ENCODE results near the gene G6PD.

The G6PD gene

DNA sequence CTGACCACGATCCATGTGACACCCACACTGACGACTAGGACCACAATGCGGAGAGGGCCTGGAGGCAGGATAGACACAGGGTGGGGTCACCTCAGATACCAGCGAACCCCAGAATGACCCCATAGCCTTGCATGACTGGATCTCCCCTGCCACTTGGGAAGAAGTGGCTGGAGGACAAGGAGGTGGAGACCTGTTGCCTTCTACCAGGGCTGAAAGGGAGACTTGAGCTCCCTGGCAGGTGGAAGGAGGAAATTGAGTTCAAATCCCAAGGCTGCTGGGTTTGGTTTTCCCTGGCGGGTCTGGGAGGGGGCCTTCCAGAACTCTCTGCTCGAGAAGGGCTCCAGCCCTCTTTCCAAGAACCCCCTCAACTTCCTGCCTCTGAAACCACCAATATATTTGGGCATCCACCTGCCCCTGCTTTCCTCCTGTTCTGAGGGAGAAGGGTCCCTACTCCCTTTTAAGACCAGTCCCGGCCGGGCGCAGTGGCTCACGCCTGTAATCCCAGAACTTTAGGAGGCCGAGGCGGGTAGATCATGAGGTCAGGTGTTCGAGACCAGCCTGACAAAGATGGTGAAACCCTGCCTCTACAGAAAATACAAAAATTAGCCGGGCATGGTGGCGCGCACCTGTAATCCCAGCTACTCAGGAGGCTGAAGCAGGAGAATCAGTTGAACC is 33.6 kb downstream of the G6PD start:
- TF ChIP-seq, protein P1, sequence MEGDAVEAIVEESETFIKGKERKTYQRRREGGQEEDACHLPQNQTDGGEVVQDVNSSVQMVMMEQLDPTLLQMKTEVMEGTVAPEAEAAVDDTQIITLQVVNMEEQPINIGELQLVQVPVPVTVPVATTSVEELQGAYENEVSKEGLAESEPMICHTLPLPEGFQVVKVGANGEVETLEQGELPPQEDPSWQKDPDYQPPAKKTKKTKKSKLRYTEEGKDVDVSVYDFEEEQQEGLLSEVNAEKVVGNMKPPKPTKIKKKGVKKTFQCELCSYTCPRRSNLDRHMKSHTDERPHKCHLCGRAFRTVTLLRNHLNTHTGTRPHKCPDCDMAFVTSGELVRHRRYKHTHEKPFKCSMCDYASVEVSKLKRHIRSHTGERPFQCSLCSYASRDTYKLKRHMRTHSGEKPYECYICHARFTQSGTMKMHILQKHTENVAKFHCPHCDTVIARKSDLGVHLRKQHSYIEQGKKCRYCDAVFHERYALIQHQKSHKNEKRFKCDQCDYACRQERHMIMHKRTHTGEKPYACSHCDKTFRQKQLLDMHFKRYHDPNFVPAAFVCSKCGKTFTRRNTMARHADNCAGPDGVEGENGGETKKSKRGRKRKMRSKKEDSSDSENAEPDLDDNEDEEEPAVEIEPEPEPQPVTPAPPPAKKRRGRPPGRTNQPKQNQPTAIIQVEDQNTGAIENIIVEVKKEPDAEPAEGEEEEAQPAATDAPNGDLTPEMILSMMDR (IDR thresholded peaks at IDR 0.05; ENCODE audit: insufficient read depth, missing control alignments): no peak
- DNase-seq (ENCODE audit: insufficient read length, low spot score) (no peak), FAIRE-seq (no peak)

DNA sequence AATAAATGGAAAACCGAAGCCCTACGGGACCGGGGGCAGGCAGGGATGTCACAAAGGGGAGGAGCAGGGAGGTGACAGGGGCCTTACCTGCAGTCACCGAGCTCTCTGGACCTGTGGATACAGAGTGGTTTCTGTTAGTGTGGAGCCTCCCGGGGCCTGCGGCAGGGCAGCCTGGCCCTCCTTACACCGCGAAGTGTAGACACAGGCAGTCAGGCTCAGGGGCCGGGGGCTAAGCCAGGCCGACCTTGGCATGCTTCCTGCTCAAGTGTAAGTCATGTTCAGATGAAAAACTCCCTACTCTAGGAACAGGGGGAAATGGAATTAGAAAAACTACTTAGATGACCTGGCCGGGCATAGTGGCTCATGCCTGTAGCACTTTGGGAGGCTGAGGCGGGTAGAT is 34.9 kb downstream of the G6PD start:
- FAIRE-seq: no peak
- TF ChIP-seq, protein P1 (IDR thresholded peaks at IDR 0.05; ENCODE audit: insufficient read depth, missing control alignments): no peak
- DNase-seq (ENCODE audit: insufficient read length, low spot score): no peak

DNA sequence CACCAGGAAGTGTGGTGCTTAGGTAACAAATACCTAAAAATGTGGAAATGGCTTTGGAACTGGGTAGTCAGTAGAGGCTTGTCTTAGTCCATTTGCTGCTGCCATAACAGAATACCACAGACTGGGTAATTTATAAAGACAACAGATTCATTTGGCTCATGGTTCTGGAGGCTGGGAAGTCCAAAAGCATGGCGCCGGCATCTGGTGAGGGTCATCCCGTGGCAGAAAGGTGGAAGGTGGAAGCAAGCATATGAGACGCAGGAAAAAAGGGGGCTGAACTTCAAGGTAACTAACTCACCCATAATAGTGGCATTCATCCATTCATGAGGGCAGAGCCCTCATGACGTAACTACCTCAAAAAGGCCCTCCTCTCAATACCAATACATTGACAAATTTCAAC is 37.2 kb downstream of the G6PD start:
- TF ChIP-seq, protein P1 (IDR thresholded peaks at IDR 0.05; ENCODE audit: insufficient read depth, missing control alignments): no peak
- DNase-seq (ENCODE audit: insufficient read length, low spot score) (no peak), FAIRE-seq (no peak)

DNA sequence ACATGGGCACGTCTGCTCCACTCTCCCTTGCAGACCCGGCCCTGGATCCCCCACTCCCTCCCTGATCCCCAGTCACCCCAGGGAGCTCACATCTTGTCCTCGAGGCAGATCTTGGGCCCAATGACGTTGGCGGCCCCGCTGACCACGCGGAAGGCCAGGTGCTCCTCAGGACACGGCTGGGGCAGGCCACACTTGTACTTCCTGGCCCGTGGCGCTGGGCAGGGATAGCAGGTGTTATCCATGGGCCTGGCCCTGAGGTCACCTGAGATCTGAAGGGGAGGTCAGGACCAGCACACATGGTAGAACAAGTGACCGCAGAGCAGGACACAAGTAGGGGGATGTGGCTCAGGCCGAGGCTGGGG is 38.3 kb downstream of the G6PD start:
- DNase-seq (ENCODE audit: insufficient read length, low spot score) (no peak), FAIRE-seq (no peak)
- TF ChIP-seq, protein P1 (IDR thresholded peaks at IDR 0.05; ENCODE audit: insufficient read depth, missing control alignments): no peak

DNA sequence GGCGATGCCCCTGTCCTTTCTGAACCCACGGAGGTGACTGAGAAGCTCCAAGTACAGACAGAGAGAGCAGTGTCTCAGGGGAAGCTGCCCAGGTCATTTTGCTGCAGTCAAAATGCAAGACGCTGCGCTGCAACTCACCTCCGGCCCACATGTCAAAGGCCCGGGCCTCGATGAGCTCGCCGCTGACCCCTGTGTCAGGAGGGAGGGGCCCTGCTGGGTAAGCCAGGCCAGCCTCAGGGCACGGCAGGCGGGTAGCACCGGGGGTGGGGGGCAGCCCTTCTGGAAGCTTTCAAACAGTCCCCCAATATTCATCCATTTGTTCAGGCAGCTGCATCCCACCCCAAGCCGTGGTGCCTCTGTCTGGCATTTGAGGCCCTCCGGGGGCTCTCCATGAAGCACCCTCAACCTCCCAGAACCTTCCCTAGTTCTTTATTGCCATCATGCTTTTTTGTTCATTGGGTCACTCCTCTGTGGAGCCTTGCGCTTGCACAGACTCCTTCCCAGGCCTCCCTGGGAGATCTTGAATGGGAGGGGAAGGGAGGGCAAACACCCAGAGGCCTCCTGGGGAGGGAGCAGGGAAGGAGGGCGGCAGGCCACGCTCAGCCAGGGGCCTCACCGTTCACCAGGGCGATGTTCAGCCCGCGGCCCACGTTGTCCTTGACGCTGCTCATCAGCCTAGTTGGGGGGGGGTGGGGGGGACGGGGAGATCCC is 38.8 kb downstream of the G6PD start:
- TF ChIP-seq, protein P1 (IDR thresholded peaks at IDR 0.05; ENCODE audit: insufficient read depth, missing control alignments): no peak
- FAIRE-seq: no peak
- no peak for DNase-seq (ENCODE audit: insufficient read length, low spot score)

DNA sequence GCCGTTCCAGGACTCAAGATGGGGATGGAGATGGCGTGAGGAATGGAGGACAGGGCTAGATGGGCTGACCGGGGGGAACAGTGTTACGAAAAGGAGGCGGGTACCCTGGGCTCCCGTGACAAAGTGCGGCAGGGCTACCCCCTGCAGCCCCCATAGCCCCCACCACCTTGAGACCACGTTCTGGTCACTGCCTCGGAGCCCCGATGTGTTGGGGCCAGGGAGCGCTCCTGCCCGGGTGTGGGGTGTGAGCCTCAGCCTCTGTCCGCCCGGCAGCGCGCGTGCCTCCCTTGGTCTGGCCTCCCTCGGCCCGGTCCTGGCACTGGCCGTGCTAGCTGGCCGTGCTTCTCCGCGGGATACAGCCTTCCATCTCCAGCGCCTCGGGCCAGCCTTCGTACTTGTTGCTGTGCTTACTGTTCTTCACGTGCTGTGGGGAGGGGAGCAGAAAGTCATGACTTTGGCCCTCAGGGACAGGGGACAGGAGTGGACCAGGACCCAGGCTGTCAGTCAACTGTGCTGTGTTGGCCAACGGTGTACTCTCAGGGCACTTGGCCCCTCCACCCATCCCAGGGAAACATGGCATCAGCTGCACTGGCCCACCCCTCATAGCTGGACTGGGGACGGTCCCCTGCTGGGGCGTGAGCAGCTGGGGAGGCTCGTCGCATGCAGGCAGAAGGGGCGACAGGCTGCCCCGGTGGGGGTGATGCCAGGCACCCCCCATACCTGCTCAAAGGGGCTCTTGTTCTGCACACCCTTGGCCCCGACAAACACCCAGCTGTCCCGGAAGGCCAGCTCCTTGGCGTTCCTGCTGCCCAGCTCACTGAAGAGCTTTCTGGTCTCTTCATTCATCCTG is 39.9 kb downstream of the G6PD start:
- TF ChIP-seq, protein P1 (IDR thresholded peaks at IDR 0.05; ENCODE audit: insufficient read depth, missing control alignments): no peak
- DNase-seq (ENCODE audit: insufficient read length, low spot score) (no peak), FAIRE-seq (no peak)

Data from D721Med (cell line).